ENCODE data around the gene NAALADL2.
"Not testable (repeated sequence)": the region's sequence is repeated elsewhere in the genome, so short reads cannot be mapped to it uniquely, and the experiment has no call there.

The NAALADL2 gene

GRCh38 chr3:175082631-175083030, 223.5 kb downstream of the NAALADL2 start:
- DNase-seq = no peak

GRCh38 chr3:175087128-175087527, 228.0 kb downstream of the NAALADL2 start:
- not testable (repeated sequence) for DNase-seq

DNA sequence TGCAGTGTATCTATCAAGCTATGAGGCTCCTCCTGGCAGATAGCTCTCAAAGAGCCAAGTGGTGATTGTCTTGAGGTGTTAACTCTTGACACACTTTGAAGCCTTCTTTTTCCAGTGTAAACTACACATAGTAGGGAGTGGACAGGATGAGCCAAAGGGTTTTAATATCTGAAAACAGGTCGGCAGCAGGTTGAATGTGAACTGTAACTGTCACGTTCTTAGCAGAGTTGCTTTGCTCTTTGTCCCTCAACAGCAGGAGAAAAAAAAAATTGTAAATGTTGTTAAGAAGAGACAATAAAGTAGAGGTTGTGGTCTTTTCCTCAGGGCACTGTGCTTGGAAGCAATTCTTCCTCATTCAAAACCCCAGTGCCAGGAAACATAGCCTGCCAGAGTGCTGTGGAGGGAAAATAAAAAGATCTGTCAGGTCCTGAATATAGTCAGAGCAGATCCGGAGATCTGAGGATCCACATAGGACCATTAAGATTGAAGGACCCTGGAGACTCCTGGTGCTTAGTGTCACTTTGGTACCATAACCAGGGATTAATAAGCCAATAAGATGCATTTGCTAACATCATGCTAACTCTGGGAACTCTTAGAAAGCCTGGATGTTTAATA, 229.7 kb downstream of the NAALADL2 start:
- DNase-seq = no peak

- DNase-seq = no peak
Observed at GRCh38 chr3:175091426-175092114, 232.4 kb downstream of the NAALADL2 start.

GRCh38 chr3:175093748-175094147, 234.6 kb downstream of the NAALADL2 start:
- DNase-seq = no peak

DNA sequence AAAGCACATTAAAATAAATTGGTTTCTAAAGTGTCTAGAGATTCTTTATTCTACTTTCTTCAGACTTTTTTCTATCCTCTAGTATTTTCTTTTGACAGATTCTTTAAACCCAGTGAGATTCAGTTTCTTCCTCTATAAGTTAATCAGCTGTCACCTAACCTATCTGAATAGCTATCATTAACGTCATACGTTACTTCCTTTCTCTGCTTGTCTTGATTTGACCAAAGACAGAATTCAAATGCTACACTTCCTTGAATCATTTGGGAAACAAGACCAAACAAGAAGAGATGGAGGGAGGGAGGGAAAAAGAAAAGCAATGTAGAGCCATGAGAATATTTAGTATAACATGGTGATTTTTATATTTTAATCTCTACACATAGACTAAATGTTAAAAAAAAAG, 235.2 kb downstream of the NAALADL2 start:
- DNase-seq = no peak

DNA sequence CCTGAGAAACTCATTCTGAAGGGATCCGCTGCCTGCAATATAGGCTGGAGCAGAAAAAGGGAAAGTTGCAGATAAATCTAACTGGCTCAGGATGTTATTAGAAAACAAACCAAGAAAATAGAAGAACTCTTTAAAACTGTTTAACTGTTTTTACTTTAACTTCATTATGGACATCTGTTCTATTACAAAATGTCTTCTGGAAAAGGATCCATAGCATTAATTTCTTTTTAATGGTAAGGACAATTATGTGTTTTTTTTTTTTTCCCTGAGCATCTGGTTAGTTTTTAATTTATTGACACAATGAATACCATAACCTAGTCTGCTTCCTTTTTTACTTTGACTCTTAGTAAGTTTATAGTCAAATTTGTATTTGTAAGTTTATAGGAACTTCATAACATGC, 239.5 kb downstream of the NAALADL2 start:
- DNase-seq = no peak

DNA sequence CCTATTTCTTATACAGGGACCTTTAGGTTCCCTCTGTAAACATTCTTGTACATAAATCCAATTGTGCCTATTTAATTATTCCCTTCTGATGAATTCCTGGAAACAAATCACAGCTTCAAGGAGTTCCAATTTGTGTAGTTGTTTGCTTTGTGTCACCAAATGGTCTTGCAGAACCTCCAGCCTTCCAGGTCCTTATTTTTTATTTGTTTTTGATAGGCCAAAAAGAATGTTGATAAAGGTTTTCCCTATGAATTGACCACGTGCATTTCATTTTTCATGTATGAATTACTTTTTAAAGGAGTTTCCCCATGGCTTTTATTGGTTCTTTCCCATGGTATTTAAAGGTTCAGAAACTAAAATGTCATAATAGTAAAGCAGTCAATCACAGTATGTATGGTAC, 243.0 kb downstream of the NAALADL2 start:
- no peak for DNase-seq

GRCh38 chr3:175103298-175103697, 244.2 kb downstream of the NAALADL2 start:
- DNase-seq = no peak

DNA sequence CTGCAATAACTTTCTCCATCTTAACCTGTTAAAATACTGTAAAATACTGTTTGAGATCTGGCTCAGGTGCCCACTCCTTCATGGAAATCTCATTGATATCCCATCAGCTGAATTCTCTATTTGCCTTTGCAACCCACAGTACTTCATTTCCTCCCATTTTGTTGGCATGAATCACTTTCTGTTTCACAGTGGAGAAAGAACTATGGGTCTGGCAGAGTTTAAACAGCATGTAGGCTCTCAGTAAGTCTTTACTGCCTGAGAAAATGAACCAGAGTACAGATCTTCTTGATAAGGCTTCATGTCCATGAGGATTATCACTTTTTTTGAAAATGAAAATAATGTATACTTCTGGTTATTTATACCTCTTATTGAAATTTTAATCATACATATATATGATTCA, 245.9 kb downstream of the NAALADL2 start:
- DNase-seq = no peak

- no peak for DNase-seq
Observed at GRCh38 chr3:175107231-175107630, 248.1 kb downstream of the NAALADL2 start.

DNA sequence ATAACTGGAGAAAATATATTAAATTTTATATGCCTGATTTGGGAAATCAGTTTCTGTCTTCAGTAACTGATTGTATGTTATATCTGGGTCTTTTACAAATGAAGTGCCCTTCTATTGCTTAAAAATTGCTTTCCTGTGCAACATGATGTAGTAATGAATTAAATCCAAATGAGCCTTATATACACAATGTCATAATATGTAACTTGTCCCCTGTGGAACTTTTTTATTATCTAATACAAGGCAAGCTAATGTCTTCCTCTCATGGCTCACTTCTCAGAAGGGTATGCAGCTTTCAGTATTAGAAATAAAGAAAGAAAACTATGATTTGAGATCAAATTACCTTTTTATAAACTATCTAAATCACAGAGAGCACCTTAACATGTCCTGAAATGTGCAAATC, 248.9 kb downstream of the NAALADL2 start:
- no peak for DNase-seq

DNA sequence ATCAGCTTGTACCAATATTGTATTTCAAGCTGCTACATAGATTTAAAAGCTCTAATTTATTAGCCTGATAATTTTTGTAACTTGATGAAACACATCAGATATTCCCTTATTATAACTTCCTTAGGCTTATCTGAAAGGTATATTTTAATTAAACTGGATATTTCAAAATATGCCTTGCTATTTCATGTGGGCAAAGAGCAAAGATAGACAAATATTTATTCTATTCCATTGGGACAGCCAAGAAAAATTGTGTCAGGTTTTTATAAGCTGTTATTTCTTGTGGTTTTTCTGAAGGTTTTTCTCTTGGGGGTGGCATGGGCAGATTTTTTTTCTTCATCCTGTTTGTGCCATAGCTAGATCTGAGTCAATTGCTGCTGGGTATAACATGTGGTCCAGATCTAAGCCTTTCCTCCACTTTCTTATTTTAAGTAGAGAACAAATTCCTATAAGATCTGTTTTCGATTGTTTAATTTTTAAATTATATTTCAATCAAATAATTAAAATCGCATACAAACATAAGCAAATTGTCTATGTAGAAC, 249.5 kb downstream of the NAALADL2 start:
- DNase-seq = no peak

- DNase-seq = no peak
Observed at GRCh38 chr3:175111036-175111435, 251.9 kb downstream of the NAALADL2 start.

DNA sequence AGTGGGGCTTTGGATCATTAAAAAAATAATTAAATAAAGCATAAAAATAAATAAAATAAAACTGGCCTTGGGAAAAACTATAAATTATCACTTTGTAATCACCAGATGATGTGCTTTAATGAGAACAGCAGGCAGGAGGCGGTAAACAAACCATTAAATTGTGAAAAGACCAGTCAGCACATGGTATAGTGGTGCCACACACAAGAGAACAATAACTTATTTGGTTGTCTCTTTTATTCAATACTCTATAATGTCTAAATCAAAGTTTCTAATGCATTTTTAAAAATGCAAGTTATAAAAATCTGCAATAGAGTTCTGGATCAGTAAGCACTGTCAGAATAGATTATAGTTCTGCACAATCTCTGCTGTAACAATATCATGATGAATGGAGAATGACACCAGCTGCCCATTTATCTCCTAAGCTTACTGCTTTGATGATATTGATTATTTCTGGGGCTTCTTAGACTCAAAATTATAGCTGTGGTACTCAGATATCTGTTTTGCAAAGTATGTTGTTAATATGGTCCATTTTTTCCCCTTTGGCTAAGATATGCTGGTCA, 259.3 kb downstream of the NAALADL2 start:
- DNase-seq = peak; percentile 84

DNA sequence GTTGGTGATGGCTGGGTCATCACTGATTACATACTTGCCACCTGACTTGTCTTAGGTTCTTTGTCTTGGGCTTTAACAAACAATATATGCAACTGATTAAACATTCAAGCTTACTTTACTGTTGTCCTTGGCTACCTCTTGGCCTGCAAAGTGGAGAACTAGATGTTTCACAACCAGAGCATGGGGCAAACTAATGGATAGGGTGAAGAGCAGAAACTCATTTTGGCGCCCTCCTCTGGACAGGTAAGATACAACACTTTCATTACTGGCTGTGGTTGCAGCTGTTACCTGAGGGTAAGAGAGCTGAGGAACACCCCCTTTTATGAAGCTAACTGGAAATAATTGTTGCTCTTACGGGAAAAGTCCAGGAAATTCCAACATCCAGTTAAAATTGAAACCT, 262.1 kb downstream of the NAALADL2 start:
- peak; percentile 44 for DNase-seq

GRCh38 chr3:175127075-175127662, 268.0 kb downstream of the NAALADL2 start:
- DNase-seq = peak; percentile 94

DNA sequence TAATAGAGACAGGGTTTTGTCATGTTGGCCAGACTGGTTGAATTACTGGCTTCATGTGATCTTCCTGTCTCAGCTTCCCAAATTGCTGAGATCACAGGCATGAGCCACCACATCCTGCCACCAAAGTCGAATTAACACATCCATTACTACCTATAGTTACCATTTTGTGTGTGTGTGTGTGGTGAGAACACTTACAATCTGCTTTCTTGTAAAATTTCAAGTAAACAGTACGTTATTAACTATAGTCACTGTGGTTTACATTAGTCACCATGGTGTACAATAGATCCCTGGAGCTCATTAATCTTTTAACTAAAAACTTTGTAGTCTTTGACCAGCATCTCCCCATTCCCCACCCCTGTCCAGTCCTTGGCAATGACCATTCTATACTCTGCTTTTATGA, 270.0 kb downstream of the NAALADL2 start:
- no peak for DNase-seq

DNA sequence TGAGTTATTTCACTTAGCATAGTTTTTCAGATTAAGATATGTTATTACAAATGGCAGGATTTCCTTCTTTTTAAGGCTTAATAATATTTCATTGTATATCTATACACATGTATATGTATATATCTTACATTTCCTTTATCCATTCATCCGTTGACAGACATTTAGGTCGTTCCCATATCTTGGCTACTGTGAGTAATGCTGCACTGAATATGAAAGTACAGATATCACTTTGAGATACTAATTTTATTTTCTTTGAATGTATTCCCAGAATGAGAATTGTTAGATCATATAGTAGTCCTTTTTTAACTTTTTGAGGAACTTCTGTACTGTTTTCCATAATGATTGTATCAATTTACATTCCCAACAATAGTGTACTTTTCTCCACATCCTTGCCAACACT, 270.4 kb downstream of the NAALADL2 start:
- no peak for DNase-seq

GRCh38 chr3:175131866-175132265, 272.7 kb downstream of the NAALADL2 start:
- not testable (repeated sequence) for DNase-seq

DNA sequence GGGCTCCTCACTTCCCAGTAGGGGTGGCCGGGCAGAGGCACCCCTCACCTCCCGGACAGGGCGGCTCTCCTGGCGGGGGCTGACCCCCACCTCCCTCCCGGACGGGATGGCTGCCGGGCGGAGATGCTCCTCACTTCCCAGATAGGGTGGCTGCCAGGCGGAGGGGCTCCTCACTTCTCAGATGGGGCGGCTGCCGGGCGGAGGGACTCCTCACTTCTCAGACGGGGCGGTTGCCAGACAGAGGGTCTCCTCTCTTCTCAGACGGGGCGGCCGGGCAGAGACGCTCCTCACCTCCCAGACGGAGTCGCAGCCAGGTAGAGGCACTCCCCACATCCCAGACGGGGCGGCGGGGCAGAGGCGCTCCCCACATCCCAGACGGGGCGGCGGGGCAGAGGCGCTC, 273.6 kb downstream of the NAALADL2 start:
- DNase-seq = not testable (repeated sequence)

DNA sequence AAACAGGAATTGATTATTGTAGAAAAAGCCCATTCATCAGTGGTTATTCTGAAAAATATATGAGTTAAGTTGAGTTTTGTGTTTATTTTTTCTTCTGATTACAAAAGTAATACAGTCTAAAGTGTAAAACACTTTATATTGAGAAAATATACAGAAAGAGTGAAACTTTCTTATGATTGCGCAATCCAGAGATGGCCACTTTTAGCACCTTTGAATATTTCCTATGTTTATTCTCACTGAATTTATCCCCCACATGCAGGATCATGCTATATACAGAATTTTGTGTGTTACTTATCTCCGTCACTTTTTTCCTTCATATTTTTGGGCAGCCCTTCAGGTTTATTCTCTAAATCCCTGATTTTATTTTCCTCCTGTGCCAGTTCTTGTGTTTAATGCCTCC, 285.2 kb downstream of the NAALADL2 start:
- DNase-seq = no peak

DNA sequence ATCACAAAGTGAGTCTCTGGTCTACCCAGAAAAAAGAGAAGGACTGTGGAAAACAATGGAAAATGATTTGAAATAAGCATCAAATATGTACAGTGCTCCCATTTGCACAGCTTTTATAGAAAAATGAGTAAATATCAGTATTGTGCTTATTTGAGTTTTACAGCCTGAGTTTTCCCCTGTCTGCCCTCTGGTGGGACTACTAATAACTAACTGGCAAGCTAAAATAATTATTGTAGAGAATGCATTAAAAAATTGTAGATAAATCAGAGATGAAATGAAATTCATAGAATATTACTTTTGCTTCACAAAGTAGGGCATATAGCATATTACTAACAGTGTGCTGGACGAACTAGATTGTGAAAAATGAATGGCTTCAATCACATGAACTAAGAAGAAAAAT, 287.1 kb downstream of the NAALADL2 start:
- no peak for DNase-seq

- peak; percentile 100 for DNase-seq
Observed at GRCh38 chr3:175149675-175150074, 290.5 kb downstream of the NAALADL2 start.

All from NCI-H146 (cell line).